Measurements from ENCODE around the gene SFTPD.

Gene SFTPD

GRCh38 chr10:79979310-79979975, 30.5 kb upstream of the SFTPD start:
- H3K36me3 Mint-ChIP-seq (ENCODE audit: low read depth) = no peaks in the 10 kb centered on the region

GRCh38 chr10:79976999-79977398, 28.1 kb upstream of the SFTPD start:
- peaks cover 52% of the 10 kb centered on the region for H3K27me3 Mint-ChIP-seq
- H3K4me3 Mint-ChIP-seq = no peak overlapping the region
- H3K4me1 Mint-ChIP-seq = peaks cover 3% of the 10 kb centered on the region
- no peak for ATAC-seq
- H3K27ac Mint-ChIP-seq = no peak overlapping the region
- no peak for DNase-seq
- H3K9me3 Mint-ChIP-seq = peaks cover 4% of the 10 kb centered on the region
- no peaks in the 10 kb centered on the region for H3K36me3 Mint-ChIP-seq (ENCODE audit: low read depth)

More at GRCh38 chr10:79979310-79979975, 30.5 kb upstream of the SFTPD start:
- ATAC-seq = no peak
- peaks cover 2% of the 10 kb centered on the region for H3K9me3 Mint-ChIP-seq
- H3K4me1 Mint-ChIP-seq = peaks cover 10% of the 10 kb centered on the region
- H3K27me3 Mint-ChIP-seq = peaks cover 60% of the 10 kb centered on the region
- DNase-seq = no peak
- no peak overlapping the region for H3K27ac Mint-ChIP-seq
- H3K4me3 Mint-ChIP-seq = no peak overlapping the region

GRCh38 chr10:79970062-79970461, 21.2 kb upstream of the SFTPD start:
- no peak overlapping the region for H3K27ac Mint-ChIP-seq
- DNase-seq (no peak), ATAC-seq (no peak)
- H3K4me1 Mint-ChIP-seq = no peaks in the 10 kb centered on the region
- H3K27me3 Mint-ChIP-seq = peaks cover 24% of the 10 kb centered on the region
- H3K9me3 Mint-ChIP-seq = peaks cover 15% of the 10 kb centered on the region
- no peak overlapping the region for H3K4me3 Mint-ChIP-seq
- H3K36me3 Mint-ChIP-seq (ENCODE audit: low read depth) = peaks cover 2% of the 10 kb centered on the region

GRCh38 chr10:79947787-79948424, 999 bp downstream of the SFTPD start:
- no peak for ATAC-seq
- H3K4me3 Mint-ChIP-seq = no peak overlapping the region
- no peak overlapping the region for H3K27ac Mint-ChIP-seq
- no peaks in the 10 kb centered on the region for H3K27me3 Mint-ChIP-seq
- H3K9me3 Mint-ChIP-seq = peaks cover 6% of the 10 kb centered on the region
- DNase-seq = no peak
- H3K36me3 Mint-ChIP-seq (ENCODE audit: low read depth) = no peaks in the 10 kb centered on the region
- H3K4me1 Mint-ChIP-seq = no peaks in the 10 kb centered on the region

GRCh38 chr10:79947083-79947415, 1.9 kb downstream of the SFTPD start:
- H3K4me3 Mint-ChIP-seq = no peak overlapping the region
- H3K27me3 Mint-ChIP-seq = no peaks in the 10 kb centered on the region
- H3K36me3 Mint-ChIP-seq (ENCODE audit: low read depth) = no peaks in the 10 kb centered on the region
- no peak for DNase-seq
- no peak for ATAC-seq
- peaks cover 4% of the 10 kb centered on the region for H3K9me3 Mint-ChIP-seq
- H3K4me1 Mint-ChIP-seq = no peaks in the 10 kb centered on the region
- no peak overlapping the region for H3K27ac Mint-ChIP-seq

GRCh38 chr10:79946271-79947082, 2.4 kb downstream of the SFTPD start:
- no peak overlapping the region for H3K27ac Mint-ChIP-seq
- H3K9me3 Mint-ChIP-seq = peaks cover 4% of the 10 kb centered on the region
- DNase-seq (no peak), ATAC-seq (no peak)
- no peaks in the 10 kb centered on the region for H3K36me3 Mint-ChIP-seq (ENCODE audit: low read depth)
- H3K27me3 Mint-ChIP-seq = no peaks in the 10 kb centered on the region
- H3K4me1 Mint-ChIP-seq = no peaks in the 10 kb centered on the region
- H3K4me3 Mint-ChIP-seq = no peak overlapping the region

- H3K36me3 Mint-ChIP-seq (ENCODE audit: low read depth) = no peaks in the 10 kb centered on the region
- H3K4me1 Mint-ChIP-seq = no peaks in the 10 kb centered on the region
- no peak overlapping the region for H3K4me3 Mint-ChIP-seq
- no peak overlapping the region for H3K27ac Mint-ChIP-seq
- H3K9me3 Mint-ChIP-seq = no peaks in the 10 kb centered on the region
- DNase-seq (no peak), ATAC-seq (no peak)
- H3K27me3 Mint-ChIP-seq = no peaks in the 10 kb centered on the region
Measured at GRCh38 chr10:79944428-79945395, 4.2 kb downstream of the SFTPD start.

- peaks cover 7% of the 10 kb centered on the region for H3K4me1 Mint-ChIP-seq
- no peaks in the 10 kb centered on the region for H3K27me3 Mint-ChIP-seq
- ATAC-seq = no peak
- no peak overlapping the region for H3K4me3 Mint-ChIP-seq
- H3K27ac Mint-ChIP-seq = no peak overlapping the region
- no peaks in the 10 kb centered on the region for H3K9me3 Mint-ChIP-seq
- H3K36me3 Mint-ChIP-seq (ENCODE audit: low read depth) = no peaks in the 10 kb centered on the region
- DNase-seq = no peak
Measured at GRCh38 chr10:79943871-79944270, 5.0 kb downstream of the SFTPD start.

- DNase-seq (no peak), ATAC-seq (no peak)
- Mint-ChIP-seq H3K27ac (no peak overlapping the region), H3K4me1 (peaks cover 21% of the 10 kb centered on the region), H3K4me3 (no peak overlapping the region), H3K9me3 (no peaks in the 10 kb centered on the region), H3K36me3 (ENCODE audit: low read depth) (no peaks in the 10 kb centered on the region), H3K27me3 (no peaks in the 10 kb centered on the region)
Measured at GRCh38 chr10:79942261-79943185, 6.4 kb downstream of the SFTPD start.

GRCh38 chr10:79941585-79942210, 7.2 kb downstream of the SFTPD start:
- ATAC-seq = no peak
- Mint-ChIP-seq H3K4me1 (peaks cover 26% of the 10 kb centered on the region), H3K27me3 (no peaks in the 10 kb centered on the region), H3K36me3 (ENCODE audit: low read depth) (no peaks in the 10 kb centered on the region), H3K4me3 (no peak overlapping the region), H3K27ac (no peak overlapping the region), H3K9me3 (no peaks in the 10 kb centered on the region)
- no peak for DNase-seq

GRCh38 chr10:79941146-79941545, 7.8 kb downstream of the SFTPD start:
- no peaks in the 10 kb centered on the region for H3K9me3 Mint-ChIP-seq
- peaks cover 26% of the 10 kb centered on the region for H3K4me1 Mint-ChIP-seq
- ATAC-seq = no peak
- no peak for DNase-seq
- H3K27me3 Mint-ChIP-seq = no peaks in the 10 kb centered on the region
- H3K27ac Mint-ChIP-seq = no peak overlapping the region
- H3K36me3 Mint-ChIP-seq (ENCODE audit: low read depth) = no peaks in the 10 kb centered on the region
- no peak overlapping the region for H3K4me3 Mint-ChIP-seq

GRCh38 chr10:79940431-79940830, 8.5 kb downstream of the SFTPD start:
- Mint-ChIP-seq H3K4me3 (no peak overlapping the region), H3K9me3 (no peaks in the 10 kb centered on the region), H3K4me1 (peaks cover 26% of the 10 kb centered on the region), H3K27ac (no peak overlapping the region), H3K27me3 (no peaks in the 10 kb centered on the region), H3K36me3 (ENCODE audit: low read depth) (no peaks in the 10 kb centered on the region)
- no peak for ATAC-seq
- DNase-seq = no peak

- Mint-ChIP-seq H3K36me3 (ENCODE audit: low read depth) (no peaks in the 10 kb centered on the region), H3K4me3 (no peak overlapping the region), H3K4me1 (peaks cover 26% of the 10 kb centered on the region), H3K27ac (no peak overlapping the region), H3K27me3 (no peaks in the 10 kb centered on the region), H3K9me3 (no peaks in the 10 kb centered on the region)
- DNase-seq (no peak), ATAC-seq (no peak)
Measured at GRCh38 chr10:79939969-79940368, 8.9 kb downstream of the SFTPD start.

Data from activated naive CD8-positive, alpha-beta T cell treated with anti-CD3 and anti-CD28 coated beads, Interleukin-2, amount 50 U/mL, for 24 hours (primary cell).